KMS-11 (cell line): ENCODE results near the gene ZNF337.
A peak's percentile ranks its signal among the peaks of the same experiment; 100 is the strongest.

ENCODE experiments used
- H2AFZ ChIP-seq: fragments of 200-600 bp; sonication (generic); 2 replicates; pipeline ENCODE4 v1.6.1; 2016; ENCODE audit warnings: antibody characterized with exemption, mixed run types, low read depth
- H3K27ac ChIP-seq: fragments of 200-600 bp; sonication (generic); 2 replicates; pipeline ENCODE4 v1.6.1; 2016; ENCODE audit warnings: mild to moderate bottlenecking, mixed run types
- H3K27me3 ChIP-seq: fragments of 200-600 bp; sonication (generic); 2 replicates; pipeline ENCODE4 v1.6.1; 2017; ENCODE audit warnings: mild to moderate bottlenecking, low read depth, mixed run types, moderate library complexity; ENCODE audit not compliant: insufficient read depth
- H3K36me3 ChIP-seq: fragments of 200-600 bp; sonication (generic); 2 replicates; pipeline ENCODE4 v1.6.1; 2017; ENCODE audit warnings: mild to moderate bottlenecking, mixed run types; ENCODE audit not compliant: insufficient read depth
- H3K4me1 ChIP-seq: fragments of 200-600 bp; sonication (generic); 2 replicates; pipeline ENCODE4 v1.6.1; 2016; ENCODE audit warnings: mild to moderate bottlenecking, low read depth, mixed run types; ENCODE audit not compliant: poor library complexity, severe bottlenecking
- H3K4me2 ChIP-seq: fragments of 200-600 bp; sonication (generic); 2 replicates; pipeline ENCODE4 v1.7.0; 2016; ENCODE audit warnings: mild to moderate bottlenecking, mixed run types
- H3K4me3 ChIP-seq: fragments of 200-600 bp; sonication (generic); IDR thresholded peaks from 2 replicates; pipeline ENCODE4 v1.6.1; 2017; ENCODE audit warnings: low read depth, low read length, mixed read lengths; ENCODE audit not compliant: insufficient read depth
- H3K79me2 ChIP-seq: fragments of 200-600 bp; sonication (generic); 2 replicates; pipeline ENCODE4 v1.6.1; 2016; ENCODE audit warnings: low read depth, mixed run types; ENCODE audit not compliant: insufficient read depth
- H3K9ac ChIP-seq: fragments of 200-600 bp; sonication (generic); 2 replicates; pipeline ENCODE4 v1.6.1; 2016; ENCODE audit warnings: mild to moderate bottlenecking, mixed run types
- H4K20me1 ChIP-seq: fragments of 200-600 bp; sonication (generic); 2 replicates; pipeline ENCODE4 v1.6.1; 2016; ENCODE audit warnings: mild to moderate bottlenecking, mixed run types; ENCODE audit not compliant: insufficient read depth
- TF ChIP-seq, protein P1 (sequence below): fragments of 200-600 bp; sonication (generic); conservative IDR thresholded peaks from 2 replicates; pipeline ENCODE4 v1.6.1; 2017; ENCODE audit warnings: low read depth, mild to moderate bottlenecking, antibody characterized with exemption, low read length, moderate library complexity, mixed read lengths

ZNF337 gene

DNA sequence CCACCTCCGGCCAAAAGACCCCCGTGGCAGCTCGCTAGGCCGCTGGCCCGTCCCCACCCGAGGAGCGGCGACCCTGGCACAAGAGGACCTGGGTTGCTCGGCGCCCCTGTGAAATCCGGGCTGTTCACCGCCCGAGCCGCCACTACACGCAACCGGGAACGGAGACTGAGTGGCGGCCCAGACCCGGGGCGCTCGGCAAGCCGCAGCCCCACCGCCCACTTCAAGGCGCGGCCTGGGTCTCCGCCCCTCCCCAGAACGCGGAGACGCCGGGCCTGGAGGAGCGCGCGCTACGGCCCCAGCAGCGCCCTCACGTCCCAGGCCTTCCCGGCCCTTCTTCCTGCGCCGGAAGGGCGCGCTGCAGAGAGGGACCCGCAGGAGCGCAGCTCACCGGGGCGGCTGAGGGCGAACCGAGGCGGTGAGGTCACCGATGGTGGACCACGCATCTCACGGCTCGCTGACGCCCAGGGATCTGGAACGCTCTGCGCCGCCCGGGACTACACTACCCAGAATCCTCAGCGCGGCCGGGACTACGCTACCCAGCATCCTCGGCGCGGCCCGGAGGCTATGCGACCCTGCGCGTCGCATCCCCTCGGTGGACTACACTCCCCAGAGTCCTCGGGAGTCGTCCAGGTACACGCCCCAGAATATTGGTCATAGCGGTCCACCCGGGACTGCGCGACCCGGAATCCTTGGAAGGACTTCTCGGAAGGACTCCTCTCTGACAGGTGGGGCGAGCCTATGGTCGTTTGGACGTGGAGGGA is at the start of gene ZNF337:
Gene ZNF337 (minus strand): TSS at position 483 of the 761 bp plus-strand sequence. CDS start 10,436 bp downstream, outside the sequence.
- H4K20me1 ChIP-seq, result no peaks in the 10 kb centered on the region
- no peaks in the 10 kb centered on the region for H3K36me3 ChIP-seq
- no peaks in the 10 kb centered on the region for H3K79me2 ChIP-seq
- peak within 1 kb of the TSS; percentile 59 for H2AFZ ChIP-seq
- H3K4me3 ChIP-seq, result no peak within 1 kb of the TSS
- H3K27ac ChIP-seq, result peak within 1 kb of the TSS; percentile 44
- TF ChIP-seq, protein P1, sequence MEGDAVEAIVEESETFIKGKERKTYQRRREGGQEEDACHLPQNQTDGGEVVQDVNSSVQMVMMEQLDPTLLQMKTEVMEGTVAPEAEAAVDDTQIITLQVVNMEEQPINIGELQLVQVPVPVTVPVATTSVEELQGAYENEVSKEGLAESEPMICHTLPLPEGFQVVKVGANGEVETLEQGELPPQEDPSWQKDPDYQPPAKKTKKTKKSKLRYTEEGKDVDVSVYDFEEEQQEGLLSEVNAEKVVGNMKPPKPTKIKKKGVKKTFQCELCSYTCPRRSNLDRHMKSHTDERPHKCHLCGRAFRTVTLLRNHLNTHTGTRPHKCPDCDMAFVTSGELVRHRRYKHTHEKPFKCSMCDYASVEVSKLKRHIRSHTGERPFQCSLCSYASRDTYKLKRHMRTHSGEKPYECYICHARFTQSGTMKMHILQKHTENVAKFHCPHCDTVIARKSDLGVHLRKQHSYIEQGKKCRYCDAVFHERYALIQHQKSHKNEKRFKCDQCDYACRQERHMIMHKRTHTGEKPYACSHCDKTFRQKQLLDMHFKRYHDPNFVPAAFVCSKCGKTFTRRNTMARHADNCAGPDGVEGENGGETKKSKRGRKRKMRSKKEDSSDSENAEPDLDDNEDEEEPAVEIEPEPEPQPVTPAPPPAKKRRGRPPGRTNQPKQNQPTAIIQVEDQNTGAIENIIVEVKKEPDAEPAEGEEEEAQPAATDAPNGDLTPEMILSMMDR, result no peak
- no peaks in the 10 kb centered on the region for H3K27me3 ChIP-seq
- H3K4me2 ChIP-seq, result peak within 1 kb of the TSS; percentile 49; the same call in 1 of the 2 replicates
- H3K4me1 ChIP-seq, result peaks cover 10% of the 10 kb centered on the region
- H3K9ac ChIP-seq, result peak within 1 kb of the TSS; percentile 71

DNA sequence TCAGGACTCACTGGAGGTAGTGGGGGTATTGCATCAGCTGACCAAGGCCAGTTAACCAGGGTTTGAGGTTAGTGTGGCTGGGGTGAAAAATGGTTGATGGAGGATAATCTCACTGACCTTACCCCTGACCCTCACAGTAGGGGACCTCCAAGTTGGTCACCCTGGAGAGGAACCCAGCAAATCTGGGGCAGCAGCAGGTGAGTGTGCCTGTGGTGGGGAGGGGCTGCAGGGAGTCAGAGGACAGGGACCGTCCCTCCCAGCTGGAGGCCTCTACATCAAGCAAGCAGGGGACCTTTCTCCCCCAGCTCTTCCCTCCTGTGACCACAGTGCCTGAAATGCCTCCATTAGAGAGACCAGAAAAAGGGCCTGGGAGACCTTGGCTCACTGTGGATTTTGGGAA is 49.1 kb upstream of the ZNF337 start:
- Histone ChIP-seq H3K27me3 (no peaks in the 10 kb centered on the region), H4K20me1 (no peaks in the 10 kb centered on the region), H3K4me3 (no peak overlapping the region), H3K36me3 (no peaks in the 10 kb centered on the region), H2AFZ (no peak overlapping the region), H3K4me2 (no peak overlapping the region), H3K27ac (no peak overlapping the region), H3K9ac (no peak overlapping the region), H3K4me1 (no peaks in the 10 kb centered on the region), H3K79me2 (no peaks in the 10 kb centered on the region)
- TF ChIP-seq, protein P1, result no peak

DNA sequence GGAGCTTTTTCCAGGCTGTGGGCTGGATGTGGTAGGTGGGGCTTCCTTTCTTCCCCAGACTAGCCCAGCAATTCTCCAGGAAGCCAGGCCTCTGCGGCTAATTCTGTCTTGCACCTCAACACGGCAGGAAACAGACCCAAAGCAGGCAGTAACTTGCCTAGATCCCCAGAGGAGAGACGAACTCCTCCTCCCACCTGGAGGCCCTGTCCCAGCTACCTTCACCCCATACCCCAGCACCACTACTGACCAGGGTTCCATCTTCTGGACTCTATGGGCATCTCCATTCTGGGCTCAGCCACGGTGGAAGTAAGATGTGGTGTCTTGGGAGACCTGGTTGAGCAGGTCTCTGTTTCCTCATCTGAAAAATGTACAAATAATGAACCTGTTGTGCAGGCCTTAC is 48.4 kb upstream of the ZNF337 start:
- Histone ChIP-seq H3K9ac (no peak overlapping the region), H4K20me1 (no peaks in the 10 kb centered on the region), H3K27ac (no peak overlapping the region), H2AFZ (no peak overlapping the region), H3K4me1 (no peaks in the 10 kb centered on the region), H3K4me3 (no peak overlapping the region), H3K79me2 (no peaks in the 10 kb centered on the region), H3K36me3 (no peaks in the 10 kb centered on the region), H3K27me3 (no peaks in the 10 kb centered on the region), H3K4me2 (no peak overlapping the region)
- TF ChIP-seq, protein P1, result no peak

DNA sequence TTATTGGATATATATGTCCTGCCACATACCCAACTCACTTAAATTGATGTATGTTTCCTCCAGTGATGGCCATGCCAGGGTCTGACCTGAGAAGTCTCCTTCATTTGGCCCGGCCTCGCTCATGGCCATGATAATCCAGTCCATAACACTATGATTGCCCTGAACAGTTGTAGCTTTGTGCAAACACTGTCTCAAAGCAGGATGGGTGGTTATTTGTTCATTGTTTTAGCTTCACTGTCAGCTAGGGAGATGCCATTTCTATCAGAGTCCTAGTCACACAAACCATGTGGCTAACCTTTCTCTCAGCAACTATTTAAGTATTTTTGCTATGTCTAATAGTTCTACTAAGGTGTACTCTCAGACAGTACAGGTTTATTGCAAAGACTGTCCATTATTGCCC is 47.6 kb upstream of the ZNF337 start:
- Histone ChIP-seq H2AFZ (no peak overlapping the region), H3K79me2 (no peaks in the 10 kb centered on the region), H3K4me3 (no peak overlapping the region), H4K20me1 (no peaks in the 10 kb centered on the region), H3K27ac (no peak overlapping the region), H3K4me2 (no peak overlapping the region), H3K36me3 (no peaks in the 10 kb centered on the region), H3K4me1 (no peaks in the 10 kb centered on the region), H3K27me3 (no peaks in the 10 kb centered on the region), H3K9ac (no peak overlapping the region)
- TF ChIP-seq, protein P1, result no peak
